Muscle layer of colon (tissue), 2 donors: Measurements from ENCODE around the gene NR2E1.

Experiments
- H3K27ac ChIP-seq: one replicate; pipeline ENCODE4 v1.7.0; 2013; ENCODE audit warnings: low read depth, mild to moderate bottlenecking, low read length, moderate library complexity
- H3K27me3 ChIP-seq, 2 donors: one replicate each; pipeline ENCODE4 v1.7.0; 2013; ENCODE audit warnings: low read length in 2 of 2, mild to moderate bottlenecking in 2 of 2; ENCODE audit not compliant: insufficient read depth in 2 of 2, control insufficient read depth in 1 of 2
- H3K36me3 ChIP-seq: one replicate; pipeline ENCODE4 v1.7.0; 2013; ENCODE audit warnings: mild to moderate bottlenecking, low read length; ENCODE audit not compliant: insufficient read depth
- H3K4me1 ChIP-seq: one replicate; pipeline ENCODE4 v1.7.0; 2013; ENCODE audit warnings: mild to moderate bottlenecking, low read length; ENCODE audit not compliant: insufficient read depth
- H3K4me3 ChIP-seq, 2 donors: one replicate each; pipeline ENCODE4 v1.7.0; 2013; ENCODE audit warnings: low read length in 2 of 2, low read depth in 1 of 2, mild to moderate bottlenecking in 1 of 2, moderate library complexity in 1 of 2
- H3K9ac ChIP-seq: one replicate; pipeline ENCODE4 v1.7.0; 2013; ENCODE audit warnings: low read length
- H3K9me3 ChIP-seq: one replicate; pipeline ENCODE4 v1.7.0; 2013; ENCODE audit warnings: mild to moderate bottlenecking, low read length
- donor health status: abdominal sarcoma.
- donor health status: Adenocarcinoma of cecum.

NR2E1 gene

DNA sequence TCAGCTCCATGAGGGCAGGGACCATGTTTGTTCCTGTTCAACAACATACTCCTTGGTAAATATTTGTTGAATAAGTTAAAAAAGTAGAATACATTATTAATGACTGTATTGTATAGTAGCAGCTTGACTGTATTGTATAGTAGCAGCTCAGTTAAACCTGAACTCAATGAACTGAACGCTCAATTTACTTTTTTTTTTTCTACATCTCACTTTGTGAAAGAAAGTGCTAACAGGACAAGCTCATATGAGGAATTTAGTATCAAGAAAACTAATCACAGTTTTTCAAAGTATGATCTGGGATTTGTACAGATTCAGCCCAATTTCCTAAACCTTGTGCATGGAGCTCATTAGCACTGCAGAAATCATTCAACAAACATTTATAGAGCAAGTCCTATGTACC, 38.8 kb upstream of the NR2E1 start:
- no peak overlapping the region for H3K4me3 ChIP-seq
- H3K9ac ChIP-seq = no peak overlapping the region
- peaks cover 8% of the 10 kb centered on the region for H3K9me3 ChIP-seq
- no peak overlapping the region for H3K27ac ChIP-seq
- no peaks in the 10 kb centered on the region for H3K4me1 ChIP-seq
- H3K36me3 ChIP-seq = no peaks in the 10 kb centered on the region
- peaks cover 18 to 33% of the 10 kb centered on the region in 2 donors for H3K27me3 ChIP-seq

- no peak overlapping the region for H3K4me3 ChIP-seq
- no peak overlapping the region for H3K27ac ChIP-seq
- no peaks in the 10 kb centered on the region for H3K4me1 ChIP-seq
- no peaks in the 10 kb centered on the region for H3K36me3 ChIP-seq
- no peak overlapping the region for H3K9ac ChIP-seq
- H3K27me3 ChIP-seq = peaks cover 18 to 33% of the 10 kb centered on the region in 2 donors
- H3K9me3 ChIP-seq = peaks cover 8% of the 10 kb centered on the region
These were observed 38.0 kb upstream of the NR2E1 start for GRCh38 chr6:108127826-108128225.

DNA sequence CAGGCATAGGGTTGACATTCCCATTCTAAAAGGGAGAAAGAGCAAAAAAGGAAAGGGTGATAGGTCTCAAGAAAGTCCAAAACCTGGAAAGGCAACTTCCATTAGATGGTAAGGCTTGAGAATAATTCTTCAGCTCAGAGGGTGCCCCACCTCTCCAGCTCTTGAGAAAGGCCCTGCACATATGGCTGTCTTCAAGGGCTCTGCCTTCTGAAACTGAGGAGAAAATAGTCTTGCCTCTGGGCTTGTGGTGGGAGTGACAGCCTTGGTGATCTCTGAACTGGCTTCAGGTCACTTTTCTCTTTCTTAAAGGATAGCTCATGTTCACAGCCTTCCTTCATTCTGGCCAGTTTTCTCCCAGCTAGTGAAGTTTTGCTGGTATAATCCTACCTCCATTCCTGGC, 35.6 kb upstream of the NR2E1 start:
- Histone ChIP-seq H3K4me1 (peaks cover 8% of the 10 kb centered on the region), H3K27ac (no peak overlapping the region), H3K36me3 (no peaks in the 10 kb centered on the region), H3K27me3 (peaks cover 8 to 12% of the 10 kb centered on the region in 2 donors), H3K9me3 (no peaks in the 10 kb centered on the region), H3K9ac (no peak overlapping the region), H3K4me3 (no peak overlapping the region)

DNA sequence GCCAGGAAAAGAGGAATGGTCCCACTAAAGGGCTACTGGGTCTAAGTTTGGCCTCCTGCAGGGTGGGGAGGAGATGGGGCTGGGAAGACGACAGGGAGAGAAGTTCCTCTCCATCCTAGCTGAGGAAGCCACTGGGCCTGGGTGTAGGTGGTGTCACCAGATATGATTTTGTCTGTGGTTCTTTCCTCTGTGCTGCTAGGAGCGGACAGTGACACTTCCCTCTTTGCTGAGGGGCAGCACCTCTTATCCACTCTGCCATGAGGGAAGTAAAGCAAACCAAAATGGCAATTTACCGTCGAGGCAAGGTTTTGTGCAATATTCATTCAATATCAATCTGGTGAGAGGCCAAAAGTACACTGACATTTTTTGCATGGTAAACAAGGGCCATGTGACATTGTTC, 33.0 kb upstream of the NR2E1 start:
- H3K4me3 ChIP-seq = no peak overlapping the region
- no peaks in the 10 kb centered on the region for H3K36me3 ChIP-seq
- H3K4me1 ChIP-seq = peaks cover 8% of the 10 kb centered on the region
- H3K27ac ChIP-seq = no peak overlapping the region
- peaks cover 0 to 8% of the 10 kb centered on the region in 2 donors for H3K27me3 ChIP-seq
- no peak overlapping the region for H3K9ac ChIP-seq
- H3K9me3 ChIP-seq = no peaks in the 10 kb centered on the region

GRCh38 chr6:108133594-108134179, 32.1 kb upstream of the NR2E1 start:
- Histone ChIP-seq H3K36me3 (no peaks in the 10 kb centered on the region), H3K27ac (no peak overlapping the region), H3K9ac (peak overlapping the region; percentile 29), H3K4me3 (peak overlapping the region; percentile 53 to 63), H3K4me1 (peaks cover 8% of the 10 kb centered on the region), H3K9me3 (no peaks in the 10 kb centered on the region), H3K27me3 (peaks cover 0 to 8% of the 10 kb centered on the region in 2 donors)

- H3K27me3 ChIP-seq = peaks cover 0 to 8% of the 10 kb centered on the region in 2 donors
- no peaks in the 10 kb centered on the region for H3K36me3 ChIP-seq
- no peak overlapping the region for H3K27ac ChIP-seq
- no peak overlapping the region for H3K9ac ChIP-seq
- no peaks in the 10 kb centered on the region for H3K9me3 ChIP-seq
- peaks cover 8% of the 10 kb centered on the region for H3K4me1 ChIP-seq
- H3K4me3 ChIP-seq = peak overlapping the region; percentile 53 to 63
These were observed 31.4 kb upstream of the NR2E1 start for GRCh38 chr6:108134213-108134970.

DNA sequence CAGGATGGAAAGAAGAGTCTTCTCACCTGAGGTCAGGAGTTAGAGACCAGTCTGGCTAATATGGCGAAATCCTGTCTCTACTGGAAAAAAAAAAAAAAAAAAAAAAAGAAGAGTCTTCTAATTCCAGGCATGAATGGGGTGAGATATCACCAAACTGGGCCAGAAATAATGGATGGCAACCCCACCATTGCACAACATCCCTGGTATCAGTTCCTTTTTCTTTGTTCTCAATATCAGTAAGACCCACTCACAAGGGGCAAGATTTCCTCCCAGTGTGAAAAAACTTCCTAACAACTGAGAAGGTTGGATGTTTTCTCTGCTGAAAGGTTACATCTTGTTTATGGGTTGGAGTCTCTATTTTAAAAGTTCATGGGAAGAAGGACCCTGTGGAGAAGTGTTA, 23.6 kb upstream of the NR2E1 start:
- Histone ChIP-seq H3K4me3 (no peak overlapping the region), H3K4me1 (no peaks in the 10 kb centered on the region), H3K27ac (no peak overlapping the region), H3K36me3 (no peaks in the 10 kb centered on the region), H3K9me3 (no peaks in the 10 kb centered on the region), H3K27me3 (peaks cover 0 to 5% of the 10 kb centered on the region in 2 donors), H3K9ac (no peak overlapping the region)

DNA sequence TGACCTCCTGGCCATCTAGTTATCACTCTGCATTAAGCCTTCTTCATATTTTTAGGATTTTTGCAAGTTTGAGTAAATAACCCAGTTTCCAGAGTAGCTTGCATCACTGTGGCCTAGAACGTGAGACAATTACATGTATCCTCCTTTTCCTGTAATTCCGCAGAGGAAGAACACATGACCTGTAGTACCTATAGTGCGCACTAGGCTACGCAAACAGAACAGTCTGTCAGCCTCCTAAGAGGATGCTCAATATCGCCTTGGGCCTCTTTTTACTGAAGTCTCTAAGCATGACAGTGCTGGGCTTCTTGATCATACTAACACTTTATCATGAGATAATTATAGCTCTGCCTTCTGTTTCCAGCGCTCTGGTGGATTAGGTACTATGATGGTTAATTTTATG, 20.2 kb upstream of the NR2E1 start:
- no peaks in the 10 kb centered on the region for H3K27me3 ChIP-seq
- no peak overlapping the region for H3K27ac ChIP-seq
- H3K9me3 ChIP-seq = no peaks in the 10 kb centered on the region

GRCh38 chr6:108152446-108152845, 13.4 kb upstream of the NR2E1 start:
- Histone ChIP-seq H3K4me3 (no peak overlapping the region), H3K27me3 (peaks cover 22 to 38% of the 10 kb centered on the region in 2 donors), H3K36me3 (no peaks in the 10 kb centered on the region), H3K4me1 (no peaks in the 10 kb centered on the region), H3K9ac (no peak overlapping the region), H3K27ac (no peak overlapping the region), H3K9me3 (no peaks in the 10 kb centered on the region)

More for the DNA sequence above, 20.2 kb upstream of the NR2E1 start:
- no peak overlapping the region for H3K9ac ChIP-seq
- no peak overlapping the region for H3K4me3 ChIP-seq
- no peaks in the 10 kb centered on the region for H3K36me3 ChIP-seq
- H3K4me1 ChIP-seq = no peaks in the 10 kb centered on the region

- Histone ChIP-seq H3K9me3 (no peaks in the 10 kb centered on the region), H3K4me1 (no peaks in the 10 kb centered on the region), H3K4me3 (peak overlapping the region in 1 of 2 donors; percentile 7), H3K36me3 (no peaks in the 10 kb centered on the region), H3K9ac (no peak overlapping the region), H3K27me3 (peaks cover 60 to 71% of the 10 kb centered on the region in 2 donors), H3K27ac (no peak overlapping the region)
These were observed 9.5 kb upstream of the NR2E1 start for GRCh38 chr6:108156180-108156937.

- no peak overlapping the region for H3K27ac ChIP-seq
- peaks cover 65 to 77% of the 10 kb centered on the region in 2 donors for H3K27me3 ChIP-seq
- H3K4me1 ChIP-seq = no peaks in the 10 kb centered on the region
- no peaks in the 10 kb centered on the region for H3K36me3 ChIP-seq
- H3K9me3 ChIP-seq = no peaks in the 10 kb centered on the region
- H3K4me3 ChIP-seq = peak overlapping the region in 1 of 2 donors; percentile 7
- no peak overlapping the region for H3K9ac ChIP-seq
These were observed 8.9 kb upstream of the NR2E1 start for GRCh38 chr6:108156938-108157233.
